Measurements from ENCODE around the gene CYP11A1.

GRCh38 chr15:74384566-74384880 lies 17.1 kb upstream of the CYP11A1 start:
- TF ChIP-seq, protein P1, sequence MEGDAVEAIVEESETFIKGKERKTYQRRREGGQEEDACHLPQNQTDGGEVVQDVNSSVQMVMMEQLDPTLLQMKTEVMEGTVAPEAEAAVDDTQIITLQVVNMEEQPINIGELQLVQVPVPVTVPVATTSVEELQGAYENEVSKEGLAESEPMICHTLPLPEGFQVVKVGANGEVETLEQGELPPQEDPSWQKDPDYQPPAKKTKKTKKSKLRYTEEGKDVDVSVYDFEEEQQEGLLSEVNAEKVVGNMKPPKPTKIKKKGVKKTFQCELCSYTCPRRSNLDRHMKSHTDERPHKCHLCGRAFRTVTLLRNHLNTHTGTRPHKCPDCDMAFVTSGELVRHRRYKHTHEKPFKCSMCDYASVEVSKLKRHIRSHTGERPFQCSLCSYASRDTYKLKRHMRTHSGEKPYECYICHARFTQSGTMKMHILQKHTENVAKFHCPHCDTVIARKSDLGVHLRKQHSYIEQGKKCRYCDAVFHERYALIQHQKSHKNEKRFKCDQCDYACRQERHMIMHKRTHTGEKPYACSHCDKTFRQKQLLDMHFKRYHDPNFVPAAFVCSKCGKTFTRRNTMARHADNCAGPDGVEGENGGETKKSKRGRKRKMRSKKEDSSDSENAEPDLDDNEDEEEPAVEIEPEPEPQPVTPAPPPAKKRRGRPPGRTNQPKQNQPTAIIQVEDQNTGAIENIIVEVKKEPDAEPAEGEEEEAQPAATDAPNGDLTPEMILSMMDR (IDR thresholded peaks at IDR 0.05): no peak
- TF ChIP-seq EZH2 (IDR thresholded peaks at IDR 0.05; ENCODE audit: borderline replicate concordance, insufficient read depth, low read depth, low read length, poor library complexity, severe bottlenecking): no peak

Data from B cell (primary cell).